PC-3 (cell line): ENCODE measurements around the gene CHST11. TPM values are rescaled to one million over a fixed set of nuclear protein-coding genes. Genes with fewer than 3 reads are reported as not detected.

Source experiments
- ATAC-seq: fragments of 200-7000 bp; cut with Tn5 transposase; 2 replicates; pipeline ENCODE4 v1.9.1; 2020; ENCODE audit warnings: mild to moderate bottlenecking, moderate library complexity
- BruUV-seq: library from RNA; stranded (reverse); fragments of 400-500 nt; replicated peaks from 2 replicates; lab custom pipeline; 2021; lab: Mats Ljungman, UMichigan
- CTCF ChIA-PET: fragments of 300-600 bp; sonication (Branson Sonifier 250); formaldehyde crosslinking; loops from one replicate; lab custom pipeline; 2022; ENCODE audit warnings: antibody characterized with exemption; lab: Charles Lee
- POLR2A ChIA-PET: fragments of 300-600 bp; sonication (Branson Sonifier 250); formaldehyde crosslinking; loops from one replicate; lab custom pipeline; 2022; ENCODE audit warnings: antibody characterized with exemption; ENCODE audit not compliant: unreplicated experiment; lab: Charles Lee
- DNase-seq: peaks from one replicate; pipeline ENCODE4 v3.0.0-alpha.2; 2015
- H2AFZ ChIP-seq: fragments of 300-600 bp; sonication (generic); 2 replicates; pipeline ENCODE4 v1.6.0; 2016; ENCODE audit warnings: antibody characterized with exemption, low read length
- H3F3A ChIP-seq: fragments of 300-600 bp; sonication (generic); one replicate; pipeline ENCODE4 v1.6.0; 2017; ENCODE audit warnings: antibody characterized with exemption, low read length, control low read depth, mild to moderate bottlenecking; ENCODE audit not compliant: unreplicated experiment
- H3K27ac ChIP-seq: fragments of 300-600 bp; sonication (generic); 2 replicates; pipeline ENCODE4 v1.5.1; 2016; ENCODE audit warnings: mild to moderate bottlenecking, low read length
- H3K27me3 ChIP-seq: fragments of 300-600 bp; sonication (generic); 2 replicates; pipeline ENCODE4 v1.6.1; 2016; ENCODE audit warnings: low read length, mixed read lengths
- H3K36me3 ChIP-seq: fragments of 300-600 bp; sonication (generic); 2 replicates; pipeline ENCODE4 v1.6.1; 2016; ENCODE audit warnings: low read depth, mixed run types, low read length, mixed read lengths
- H3K4me1 ChIP-seq: fragments of 300-600 bp; sonication (generic); 2 replicates; pipeline ENCODE4 v1.5.1; 2016; ENCODE audit warnings: low read length; ENCODE audit not compliant: insufficient read depth
- H3K4me2 ChIP-seq: fragments of 300-600 bp; sonication (generic); 2 replicates; pipeline ENCODE4 v1.6.0; 2016; ENCODE audit warnings: low read length
- H3K4me3 ChIP-seq: fragments of 300-600 bp; sonication (generic); 2 replicates; pipeline ENCODE4 v1.5.1; 2016; ENCODE audit warnings: mild to moderate bottlenecking, low read length, mixed read lengths
- H3K79me2 ChIP-seq: fragments of 300-600 bp; sonication (generic); 2 replicates; pipeline ENCODE4 v1.6.1; 2017; ENCODE audit warnings: low read length, mixed read lengths
- H3K9ac ChIP-seq: fragments of 300-600 bp; sonication (generic); 2 replicates; pipeline ENCODE4 v1.6.0; 2016; ENCODE audit warnings: mild to moderate bottlenecking, low read length
- H3K9me2 ChIP-seq: fragments of 300-600 bp; sonication (generic); replicated peaks from 2 replicates; pipeline ENCODE4 v1.6.1; 2016; ENCODE audit warnings: mixed run types, low read length, mixed read lengths
- H3K9me3 ChIP-seq: fragments of 300-600 bp; sonication (generic); 2 replicates; pipeline ENCODE4 v1.6.1; 2016; ENCODE audit warnings: low read length, mixed read lengths
- H4K20me1 ChIP-seq: fragments of 300-600 bp; sonication (generic); 2 replicates; pipeline ENCODE4 v1.6.1; 2016; ENCODE audit warnings: low read length, mixed read lengths
- CTCF ChIP-seq: fragments of 300-600 bp; sonication (generic); conservative IDR thresholded peaks from 2 replicates; pipeline ENCODE4 v1.5.1; 2017; ENCODE audit warnings: antibody characterized with exemption, low read depth, mild to moderate bottlenecking, low read length
- EZH2 ChIP-seq: fragments of 300-600 bp; sonication (generic); IDR thresholded peaks from one replicate; pipeline ENCODE4 v1.6.1; 2017; ENCODE audit warnings: antibody characterized with exemption, mild to moderate bottlenecking, low read length; ENCODE audit not compliant: unreplicated experiment
- EZH2phosphoT487 ChIP-seq: fragments of 300-600 bp; sonication (generic); IDR thresholded peaks from 2 replicates; pipeline ENCODE4 v1.6.1; 2018; ENCODE audit warnings: mild to moderate bottlenecking, antibody characterized with exemption, low read length, borderline replicate concordance
- intact Hi-C: fragments of 100-400 bp; cut with micrococcal nuclease; formaldehyde crosslinking; loops from 2 replicates; pipeline ENCODE4 v1.9.0; 2023
- total RNA-seq: library from RNA; depleted of rRNA; stranded (reverse); fragments of >200 nt; gene quantifications from 2 replicates; pipeline ENCODE4 v1.2.3, GENCODE V29; 2014

The CHST11 gene
- total RNA-seq, 1 experiment from 2014 or later, result 53.5 TPM

GRCh38 chr12:104480826-104481440 lies 24.2 kb downstream of the CHST11 start:
- no peaks in the 10 kb centered on the region for H4K20me1 ChIP-seq
- peaks cover 23% of the 10 kb centered on the region; the same call in 1 of the 2 replicates for H3K79me2 ChIP-seq
- H3K27ac ChIP-seq, result peak overlapping the region; percentile 78
- H3K4me1 ChIP-seq, result peaks cover 12% of the 10 kb centered on the region
- DNase-seq (peak; percentile 92), ATAC-seq (peak; percentile 94)
- H3K4me2 ChIP-seq, result peak overlapping the region; percentile 7; the same call in 1 of the 2 replicates
- no peak for TF ChIP-seq EZH2phosphoT487
- no peak overlapping the region for H2AFZ ChIP-seq
- no peak overlapping the region for H3K9ac ChIP-seq
- ChIA-PET CTCF (no interaction called here), POLR2A (no interaction called here)
- BruUV-seq, result no TSS peak
- peaks cover 15% of the 10 kb centered on the region for H3K36me3 ChIP-seq
- H3K9me3 ChIP-seq, result 0 out of 2 replicates have a peak, but pooled peaks cover 5% of the 10 kb centered on the region
- H3K4me3 ChIP-seq, result no peak overlapping the region
- H3K9me2 ChIP-seq, result no peaks in the 10 kb centered on the region
- no peaks in the 10 kb centered on the region for H3K27me3 ChIP-seq
- intact Hi-C loops, result no loop called here
- H3F3A ChIP-seq, result no peaks in the 10 kb centered on the region

- ChIA-PET CTCF (no interaction called here), POLR2A (no interaction called here)
- no peak overlapping the region for H3K27ac ChIP-seq
- H3K9me3 ChIP-seq, result 0 out of 2 replicates have a peak, but pooled peaks cover 5% of the 10 kb centered on the region
- BruUV-seq, result no TSS peak
- H3F3A ChIP-seq, result no peaks in the 10 kb centered on the region
- H3K36me3 ChIP-seq, result peaks cover 15% of the 10 kb centered on the region
- no peaks in the 10 kb centered on the region for H3K9me2 ChIP-seq
- no peak for DNase-seq
- H3K4me1 ChIP-seq, result peaks cover 12% of the 10 kb centered on the region
- no peak overlapping the region for H2AFZ ChIP-seq
- no peaks in the 10 kb centered on the region for H3K27me3 ChIP-seq
- no peak for TF ChIP-seq EZH2
- TF ChIP-seq EZH2phosphoT487, result no peak
- no peak for TF ChIP-seq CTCF
- intact Hi-C loops, result no loop called here
- no peaks in the 10 kb centered on the region for H4K20me1 ChIP-seq
- peaks cover 14% of the 10 kb centered on the region; the same call in 1 of the 2 replicates for H3K79me2 ChIP-seq
- H3K9ac ChIP-seq, result no peak overlapping the region
- no peak overlapping the region for H3K4me3 ChIP-seq
- H3K4me2 ChIP-seq, result no peak overlapping the region
- no peak for ATAC-seq
Observed at GRCh38 chr12:104482113-104482512, 25.4 kb downstream of the CHST11 start.

- H3K9me3 ChIP-seq, result 0 out of 2 replicates have a peak, but pooled peaks cover 5% of the 10 kb centered on the region
- DNase-seq, result no peak
- no peaks in the 10 kb centered on the region for H3K27me3 ChIP-seq
- peaks cover 9% of the 10 kb centered on the region; the same call in 1 of the 2 replicates for H3K79me2 ChIP-seq
- no peaks in the 10 kb centered on the region for H3F3A ChIP-seq
- H3K9me2 ChIP-seq, result no peaks in the 10 kb centered on the region
- peaks cover 15% of the 10 kb centered on the region for H3K36me3 ChIP-seq
- H3K9ac ChIP-seq, result no peak overlapping the region
- TF ChIP-seq CTCF (no peak), EZH2phosphoT487 (no peak), EZH2 (no peak)
- no peaks in the 10 kb centered on the region for H4K20me1 ChIP-seq
- no peak overlapping the region for H3K4me3 ChIP-seq
- H3K4me2 ChIP-seq, result no peak overlapping the region
- no peak for ATAC-seq
- H2AFZ ChIP-seq, result no peak overlapping the region
- BruUV-seq, result no TSS peak
- intact Hi-C loops, result no loop called here
- POLR2A ChIA-PET, result no interaction called here
- CTCF ChIA-PET, result no interaction called here
- H3K27ac ChIP-seq, result no peak overlapping the region
- H3K4me1 ChIP-seq, result peaks cover 12% of the 10 kb centered on the region
Observed at GRCh38 chr12:104482748-104483147, 26.0 kb downstream of the CHST11 start.
